T-helper 2 cell treated with Interferon-gamma antibody and Interleukin-4, amounts not matched to agents 5 μg/mL and 100 μg/mL, for 36 hours (primary cell): ENCODE results near the gene LMOD3.

Experiments used
- DNase-seq: peaks from one replicate; pipeline ENCODE4 v3.0.0; 2021; ENCODE audit warnings: low spot score
- H3K27ac Mint-ChIP-seq: one replicate; pipeline ENCODE4 v1.8.0; 2021; ENCODE audit warnings: mild to moderate bottlenecking, mixed read lengths
- H3K27me3 Mint-ChIP-seq: one replicate; pipeline ENCODE4 v1.8.0; 2021; ENCODE audit warnings: low read depth, mixed read lengths
- H3K36me3 Mint-ChIP-seq: one replicate; pipeline ENCODE4 v1.8.0; 2021; ENCODE audit warnings: low read depth, mixed read lengths
- H3K4me1 Mint-ChIP-seq: one replicate; pipeline ENCODE4 v1.8.0; 2021; ENCODE audit warnings: low read depth, mixed read lengths
- H3K4me3 Mint-ChIP-seq: one replicate; pipeline ENCODE4 v1.8.0; 2022; ENCODE audit warnings: mild to moderate bottlenecking, moderate library complexity, mixed read lengths
- H3K9me3 Mint-ChIP-seq: one replicate; pipeline ENCODE4 v1.8.0; 2021; ENCODE audit warnings: mixed read lengths

Gene LMOD3

DNA sequence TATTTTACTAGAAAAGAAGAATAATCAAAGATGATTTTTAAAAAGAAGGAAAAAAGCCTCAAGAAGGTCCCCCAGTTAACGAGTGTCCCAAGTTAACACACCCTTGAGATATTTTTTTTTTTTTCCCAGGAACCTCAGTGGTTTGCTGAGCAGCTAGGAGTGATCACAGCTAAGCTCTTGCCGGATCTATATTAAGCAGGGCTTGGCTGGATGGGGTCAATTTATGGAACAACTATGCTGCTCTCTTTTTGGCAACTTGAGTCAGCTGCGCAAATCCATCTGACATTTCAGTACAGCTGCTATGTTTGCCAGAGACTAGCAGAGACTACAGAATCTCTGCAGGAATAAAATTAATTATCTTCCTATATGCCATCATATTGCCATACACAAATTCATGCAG, at the start of gene LMOD3:
Gene LMOD3, minus strand, starts transcription at position 193 of the 400 bp plus-strand sequence. CDS start 209 bp downstream, outside the sequence.
- H3K27me3 Mint-ChIP-seq = peaks cover 12% of the 10 kb centered on the region
- no peak for DNase-seq

DNA sequence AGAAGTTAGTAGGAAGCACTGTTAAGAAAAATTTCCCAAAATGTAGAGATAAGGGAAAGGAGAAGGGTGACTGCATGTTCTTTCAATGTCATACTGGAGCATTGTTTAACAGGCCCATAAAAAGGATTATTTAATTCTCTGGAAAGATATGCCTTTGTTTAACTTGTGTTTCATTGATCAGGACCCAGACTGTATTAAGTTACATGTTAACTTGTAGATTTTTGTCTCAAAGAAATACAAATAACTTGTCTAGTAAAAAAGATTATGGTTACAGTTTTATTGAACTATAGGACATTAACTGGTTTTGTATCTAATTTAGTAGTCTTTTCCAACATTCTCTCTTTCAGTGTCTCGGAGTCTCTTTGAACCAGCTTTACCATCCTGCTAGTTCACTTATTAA, 49.7 kb upstream of the LMOD3 start:
- Mint-ChIP-seq H3K27me3 (no peaks in the 10 kb centered on the region), H3K36me3 (peaks cover 42% of the 10 kb centered on the region), H3K9me3 (no peaks in the 10 kb centered on the region), H3K27ac (no peak overlapping the region), H3K4me3 (no peak overlapping the region), H3K4me1 (peaks cover 6% of the 10 kb centered on the region)
- DNase-seq = no peak

More for the DNA sequence above, at the start of gene LMOD3:
- H3K4me1 Mint-ChIP-seq = no peaks in the 10 kb centered on the region
- H3K36me3 Mint-ChIP-seq = no peaks in the 10 kb centered on the region
- no peak within 1 kb of the TSS for H3K4me3 Mint-ChIP-seq
- H3K27ac Mint-ChIP-seq = no peak within 1 kb of the TSS
- no peaks in the 10 kb centered on the region for H3K9me3 Mint-ChIP-seq

GRCh38 chr3:69166446-69166845, 44.1 kb upstream of the LMOD3 start:
- Mint-ChIP-seq H3K36me3 (peaks cover 9% of the 10 kb centered on the region), H3K4me1 (peaks cover 4% of the 10 kb centered on the region), H3K27me3 (no peaks in the 10 kb centered on the region), H3K27ac (no peak overlapping the region), H3K4me3 (no peak overlapping the region), H3K9me3 (no peaks in the 10 kb centered on the region)
- DNase-seq = no peak

- Mint-ChIP-seq H3K4me3 (no peak overlapping the region), H3K4me1 (peaks cover 5% of the 10 kb centered on the region), H3K27ac (no peak overlapping the region), H3K27me3 (no peaks in the 10 kb centered on the region), H3K9me3 (no peaks in the 10 kb centered on the region), H3K36me3 (peaks cover 3% of the 10 kb centered on the region)
- DNase-seq = no peak
Measured at GRCh38 chr3:69165744-69166143, 43.3 kb upstream of the LMOD3 start.

- H3K4me3 Mint-ChIP-seq = no peak overlapping the region
- no peak overlapping the region for H3K27ac Mint-ChIP-seq
Measured at GRCh38 chr3:69164296-69164695, 41.9 kb upstream of the LMOD3 start.

DNA sequence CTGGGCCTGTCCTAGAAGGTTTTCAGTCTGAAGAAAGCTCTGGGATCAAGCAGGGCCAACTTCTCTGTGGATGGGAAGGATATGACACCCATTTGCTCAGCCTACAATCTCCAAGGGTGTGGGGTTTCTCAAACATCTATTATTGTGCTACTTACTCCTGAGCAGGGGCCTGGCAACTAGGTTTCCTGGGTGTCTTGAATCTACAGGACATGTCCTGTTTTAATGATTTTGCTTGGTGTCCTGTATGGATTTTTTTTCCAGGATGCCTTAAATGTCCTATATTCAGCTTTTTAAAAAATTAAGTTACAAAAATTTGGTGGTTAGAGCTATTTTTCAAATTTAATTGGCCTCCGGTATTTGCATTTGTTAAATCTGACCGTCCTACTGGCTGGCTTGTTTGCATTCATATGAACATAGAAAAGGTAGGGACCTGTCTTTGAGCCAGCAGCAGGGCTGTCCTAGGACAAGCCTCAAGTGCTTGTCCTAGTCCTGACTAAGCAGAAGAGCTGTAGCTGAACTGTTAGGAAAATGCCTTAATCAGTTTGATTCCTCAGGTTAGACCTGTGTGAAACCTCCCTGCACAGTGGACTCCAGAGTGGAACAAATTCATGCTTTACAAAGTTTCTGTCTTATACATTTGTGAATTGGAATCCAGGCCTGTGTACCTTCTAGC, 40.0 kb upstream of the LMOD3 start:
- H3K27me3 Mint-ChIP-seq = peaks cover 2% of the 10 kb centered on the region
- H3K4me1 Mint-ChIP-seq = peaks cover 13% of the 10 kb centered on the region
- no peak overlapping the region for H3K4me3 Mint-ChIP-seq
- no peak overlapping the region for H3K27ac Mint-ChIP-seq
- DNase-seq = no peak
- peaks cover under 1% of the 10 kb centered on the region for H3K36me3 Mint-ChIP-seq
- no peaks in the 10 kb centered on the region for H3K9me3 Mint-ChIP-seq

More at GRCh38 chr3:69164296-69164695, 41.9 kb upstream of the LMOD3 start:
- Mint-ChIP-seq H3K9me3 (no peaks in the 10 kb centered on the region), H3K4me1 (peaks cover 13% of the 10 kb centered on the region), H3K36me3 (peaks cover 2% of the 10 kb centered on the region), H3K27me3 (no peaks in the 10 kb centered on the region)
- DNase-seq = no peak

- Mint-ChIP-seq H3K4me1 (peaks cover 13% of the 10 kb centered on the region), H3K9me3 (no peaks in the 10 kb centered on the region), H3K27ac (no peak overlapping the region), H3K4me3 (no peak overlapping the region), H3K36me3 (no peaks in the 10 kb centered on the region), H3K27me3 (peaks cover 3% of the 10 kb centered on the region)
- peak; percentile 23 for DNase-seq
Measured at GRCh38 chr3:69161587-69162307, 39.4 kb upstream of the LMOD3 start.

GRCh38 chr3:69160525-69160924, 38.1 kb upstream of the LMOD3 start:
- Mint-ChIP-seq H3K27ac (no peak overlapping the region), H3K27me3 (peaks cover 6% of the 10 kb centered on the region), H3K4me3 (no peak overlapping the region), H3K36me3 (no peaks in the 10 kb centered on the region), H3K9me3 (no peaks in the 10 kb centered on the region), H3K4me1 (peaks cover 13% of the 10 kb centered on the region)
- no peak for DNase-seq

DNA sequence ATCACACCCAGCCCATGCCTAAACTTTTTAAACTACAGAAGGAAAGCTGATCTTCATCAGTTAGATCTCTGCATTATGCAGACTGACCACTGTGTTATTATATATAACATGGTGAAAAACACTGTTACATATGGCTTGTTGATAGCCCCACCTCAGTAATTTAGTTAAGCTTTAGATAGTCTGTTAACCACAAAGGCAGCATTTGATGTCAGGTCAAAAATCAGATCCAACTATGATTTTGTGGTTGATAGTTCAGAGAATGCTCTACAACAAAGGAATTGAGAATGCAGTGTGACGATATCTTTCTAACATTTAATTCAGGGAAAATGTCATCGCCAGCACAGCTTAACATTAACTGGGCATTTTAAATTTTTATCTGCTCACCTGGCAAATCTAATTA, 37.7 kb upstream of the LMOD3 start:
- no peak overlapping the region for H3K27ac Mint-ChIP-seq

DNA sequence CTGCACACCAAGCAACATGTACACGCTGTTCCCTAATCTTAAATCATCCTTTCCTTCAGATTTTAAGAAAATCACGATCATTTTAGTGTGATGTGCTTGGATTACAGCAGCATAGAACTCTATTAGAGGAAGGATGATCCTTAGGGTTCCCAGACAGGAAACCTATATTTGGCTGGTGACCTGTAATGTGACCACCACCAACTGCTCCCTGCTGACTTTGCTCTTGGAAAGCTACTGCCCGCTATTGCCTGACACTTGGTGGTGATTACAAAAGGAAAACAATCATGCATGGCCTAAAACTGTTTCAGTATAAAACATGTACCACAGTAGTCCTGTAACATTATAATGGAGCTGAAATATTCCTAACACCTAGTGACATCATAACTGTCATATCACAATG, 27.2 kb upstream of the LMOD3 start:
- Mint-ChIP-seq H3K27ac (no peak overlapping the region), H3K4me3 (no peak overlapping the region), H3K27me3 (peaks cover 15% of the 10 kb centered on the region), H3K4me1 (no peaks in the 10 kb centered on the region), H3K36me3 (no peaks in the 10 kb centered on the region), H3K9me3 (no peaks in the 10 kb centered on the region)
- no peak for DNase-seq

More for the DNA sequence above, 37.7 kb upstream of the LMOD3 start:
- no peaks in the 10 kb centered on the region for H3K9me3 Mint-ChIP-seq
- peaks cover 10% of the 10 kb centered on the region for H3K27me3 Mint-ChIP-seq
- H3K4me3 Mint-ChIP-seq = no peak overlapping the region
- H3K36me3 Mint-ChIP-seq = no peaks in the 10 kb centered on the region
- H3K4me1 Mint-ChIP-seq = peaks cover 13% of the 10 kb centered on the region
- DNase-seq = no peak

- no peak for DNase-seq
- Mint-ChIP-seq H3K9me3 (no peaks in the 10 kb centered on the region), H3K4me3 (no peak overlapping the region), H3K27ac (no peak overlapping the region), H3K4me1 (no peaks in the 10 kb centered on the region), H3K36me3 (no peaks in the 10 kb centered on the region), H3K27me3 (peaks cover 5% of the 10 kb centered on the region)
Measured at GRCh38 chr3:69145688-69146087, 23.3 kb upstream of the LMOD3 start.

GRCh38 chr3:69144631-69145245, 22.3 kb upstream of the LMOD3 start:
- Mint-ChIP-seq H3K36me3 (no peaks in the 10 kb centered on the region), H3K4me3 (no peak overlapping the region), H3K27ac (no peak overlapping the region), H3K27me3 (peaks cover 11% of the 10 kb centered on the region), H3K4me1 (no peaks in the 10 kb centered on the region), H3K9me3 (no peaks in the 10 kb centered on the region)
- DNase-seq = no peak

GRCh38 chr3:69143612-69144011, 21.2 kb upstream of the LMOD3 start:
- Mint-ChIP-seq H3K27me3 (peaks cover 21% of the 10 kb centered on the region), H3K4me3 (no peak overlapping the region), H3K36me3 (no peaks in the 10 kb centered on the region), H3K27ac (no peak overlapping the region), H3K9me3 (no peaks in the 10 kb centered on the region), H3K4me1 (no peaks in the 10 kb centered on the region)
- DNase-seq = no peak

DNA sequence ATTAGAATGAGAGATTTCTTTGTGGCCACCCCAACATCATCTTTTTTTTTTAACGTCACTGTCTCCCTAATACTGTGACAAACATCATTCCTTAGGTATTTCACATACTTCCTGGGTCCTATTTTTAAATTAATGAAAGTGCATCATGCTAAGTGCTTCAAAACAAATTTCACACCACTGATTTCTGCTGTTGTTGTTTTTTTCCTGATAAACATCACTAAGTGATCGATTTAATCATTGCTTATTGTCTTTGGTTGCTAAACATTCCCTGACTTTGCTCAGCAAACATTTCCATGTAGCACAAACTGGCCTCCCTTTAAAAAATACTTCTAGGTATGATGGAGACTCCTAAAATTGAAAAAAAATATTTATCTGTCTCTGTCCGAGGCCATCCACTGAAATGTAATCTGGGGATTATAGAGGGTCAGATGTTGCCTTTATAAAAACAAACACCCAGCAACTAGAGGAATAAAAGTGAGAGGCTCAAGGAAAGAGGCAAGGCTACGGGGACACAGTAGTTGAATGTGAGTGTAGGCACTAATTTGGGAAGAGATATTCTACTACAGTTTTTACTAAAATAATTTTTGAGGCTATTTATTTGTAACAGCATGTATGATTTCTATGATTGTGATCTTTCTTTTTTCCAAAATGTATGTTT, 20.5 kb upstream of the LMOD3 start:
- H3K4me3 Mint-ChIP-seq = no peak overlapping the region
- no peak for DNase-seq
- peaks cover 24% of the 10 kb centered on the region for H3K27me3 Mint-ChIP-seq
- no peaks in the 10 kb centered on the region for H3K4me1 Mint-ChIP-seq
- H3K36me3 Mint-ChIP-seq = no peaks in the 10 kb centered on the region
- H3K9me3 Mint-ChIP-seq = no peaks in the 10 kb centered on the region
- no peak overlapping the region for H3K27ac Mint-ChIP-seq
